Activated T-cell treated with anti-CD3 and anti-CD28 coated beads, Interleukin-2, amount 50 U/mL, for 4 hours (primary cell): ENCODE results near the gene TAF4. TPM values are rescaled to one million over a fixed set of nuclear protein-coding genes. Genes with fewer than 3 reads are reported as not detected.

Source experiments
- ATAC-seq, 2 donors: fragments of 200-7000 bp; cut with Tn5 transposase; one replicate each; pipeline ENCODE4 v1.10.0; 2021
- DNase-seq: peaks from one replicate; pipeline ENCODE4 v3.0.0-alpha.2; 2020
- H3K27me3 Mint-ChIP-seq: one replicate; pipeline ENCODE4 v1.8.0; 2021; ENCODE audit warnings: low read depth, mixed read lengths
- H3K36me3 Mint-ChIP-seq: one replicate; pipeline ENCODE4 v1.8.0; 2022; ENCODE audit warnings: mixed read lengths; ENCODE audit not compliant: insufficient read depth
- H3K4me1 Mint-ChIP-seq: one replicate; pipeline ENCODE4 v1.8.0; 2021; ENCODE audit warnings: low read depth, mixed read lengths
- H3K4me3 Mint-ChIP-seq: one replicate; pipeline ENCODE4 v1.8.0; 2021; ENCODE audit warnings: mild to moderate bottlenecking, moderate library complexity, mixed read lengths
- H3K9me3 Mint-ChIP-seq: one replicate; pipeline ENCODE4 v1.8.0; 2021; ENCODE audit warnings: mixed read lengths
- total RNA-seq, 3 donors: library from RNA; stranded (reverse); gene quantifications; one replicate each; pipeline ENCODE4 v1.2.1, GENCODE V29; 2021

Gene TAF4
- total RNA-seq, 3 donors from 2014 or later, result 26.4 to 31.1 (median 27.0) TPM

DNA sequence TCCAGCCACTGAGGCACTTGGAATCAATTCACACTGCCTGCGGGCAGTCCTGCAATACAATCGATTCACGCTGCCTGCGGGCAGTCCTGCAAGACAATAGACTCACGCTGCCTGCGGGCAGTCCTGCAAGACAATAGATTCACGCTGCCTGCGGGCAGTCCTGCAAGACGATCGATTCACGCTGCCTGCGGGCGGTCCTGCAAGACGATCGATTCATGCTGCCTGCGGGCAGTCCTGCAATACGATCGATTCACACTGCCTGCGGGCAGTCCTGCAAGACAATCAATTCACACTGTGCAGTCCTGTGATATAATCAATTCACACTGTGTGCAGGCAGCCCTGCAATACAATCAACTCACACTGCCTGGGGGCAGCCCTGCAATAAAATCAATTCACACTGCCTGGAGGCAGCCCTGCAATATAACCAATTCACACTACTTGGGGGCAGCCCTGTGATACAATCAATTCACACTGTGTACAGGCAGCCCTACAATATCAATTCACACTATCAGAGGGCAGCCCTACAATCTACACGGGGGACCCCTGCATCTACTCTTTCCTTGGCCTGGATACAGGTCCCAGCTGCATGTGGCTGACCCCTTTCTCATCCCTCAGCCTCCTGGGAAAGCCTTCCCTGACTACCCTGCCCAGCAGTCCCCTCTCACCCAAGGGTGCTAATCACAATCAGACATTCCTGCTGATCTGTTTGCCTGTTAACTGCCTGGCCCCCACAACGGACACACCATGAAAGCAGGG lies 10.4 kb downstream of the TAF4 start:
- H3K36me3 Mint-ChIP-seq, result no peaks in the 10 kb centered on the region
- no peak overlapping the region for H3K4me3 Mint-ChIP-seq
- H3K27me3 Mint-ChIP-seq, result no peaks in the 10 kb centered on the region
- H3K9me3 Mint-ChIP-seq, result no peaks in the 10 kb centered on the region
- H3K4me1 Mint-ChIP-seq, result peaks cover 52% of the 10 kb centered on the region
- DNase-seq (no peak), ATAC-seq (no peak)

GRCh38 chr20:62054451-62054953 lies 11.2 kb downstream of the TAF4 start:
- Mint-ChIP-seq H3K4me3 (no peak overlapping the region), H3K27me3 (no peaks in the 10 kb centered on the region), H3K36me3 (no peaks in the 10 kb centered on the region), H3K4me1 (peaks cover 48% of the 10 kb centered on the region), H3K9me3 (no peaks in the 10 kb centered on the region)
- ATAC-seq (no peak), DNase-seq (no peak)

- Mint-ChIP-seq H3K9me3 (no peaks in the 10 kb centered on the region), H3K36me3 (no peaks in the 10 kb centered on the region), H3K4me1 (peaks cover 47% of the 10 kb centered on the region), H3K4me3 (no peak overlapping the region), H3K27me3 (no peaks in the 10 kb centered on the region)
- DNase-seq, result no peak
- no peak for ATAC-seq
Observed at GRCh38 chr20:62053465-62054196, 12.1 kb downstream of the TAF4 start.

DNA sequence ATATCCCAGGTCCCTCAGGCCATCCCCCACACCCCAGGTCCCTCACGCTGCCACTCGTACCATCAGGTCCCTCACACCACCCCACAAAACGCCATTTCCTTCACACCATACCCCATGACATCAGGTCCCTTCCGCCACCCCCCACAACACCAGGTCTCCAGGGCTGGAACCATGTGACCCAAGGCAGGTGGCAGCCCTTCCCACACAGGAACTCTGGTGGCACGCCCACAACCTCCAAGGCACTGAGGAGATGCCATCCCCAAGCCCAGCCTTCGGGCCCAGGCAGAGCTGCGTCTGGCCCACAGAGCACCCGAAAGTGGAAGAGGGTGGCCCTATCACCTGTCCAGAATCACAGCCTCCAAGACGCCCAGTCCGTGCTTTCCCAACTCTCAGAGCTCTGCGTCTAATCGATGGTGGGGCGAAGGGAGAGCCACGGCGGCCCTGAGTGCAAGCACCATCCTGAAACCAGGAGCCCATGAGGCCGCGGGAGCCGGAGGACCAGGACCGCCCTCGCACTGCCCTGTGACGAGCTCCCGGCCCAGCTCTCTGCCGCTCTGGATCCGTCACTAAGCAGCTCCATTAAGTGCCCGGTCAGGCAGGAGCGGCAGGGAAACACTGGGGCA lies 12.7 kb downstream of the TAF4 start:
- Mint-ChIP-seq H3K4me3 (no peak overlapping the region), H3K27me3 (no peaks in the 10 kb centered on the region), H3K36me3 (no peaks in the 10 kb centered on the region), H3K9me3 (no peaks in the 10 kb centered on the region), H3K4me1 (peaks cover 47% of the 10 kb centered on the region)
- DNase-seq, result no peak
- no peak for ATAC-seq

GRCh38 chr20:62052336-62052841 lies 13.3 kb downstream of the TAF4 start:
- no peak for DNase-seq
- Mint-ChIP-seq H3K27me3 (no peaks in the 10 kb centered on the region), H3K9me3 (no peaks in the 10 kb centered on the region), H3K4me1 (peaks cover 47% of the 10 kb centered on the region), H3K4me3 (no peak overlapping the region), H3K36me3 (no peaks in the 10 kb centered on the region)
- no peak for ATAC-seq

DNA sequence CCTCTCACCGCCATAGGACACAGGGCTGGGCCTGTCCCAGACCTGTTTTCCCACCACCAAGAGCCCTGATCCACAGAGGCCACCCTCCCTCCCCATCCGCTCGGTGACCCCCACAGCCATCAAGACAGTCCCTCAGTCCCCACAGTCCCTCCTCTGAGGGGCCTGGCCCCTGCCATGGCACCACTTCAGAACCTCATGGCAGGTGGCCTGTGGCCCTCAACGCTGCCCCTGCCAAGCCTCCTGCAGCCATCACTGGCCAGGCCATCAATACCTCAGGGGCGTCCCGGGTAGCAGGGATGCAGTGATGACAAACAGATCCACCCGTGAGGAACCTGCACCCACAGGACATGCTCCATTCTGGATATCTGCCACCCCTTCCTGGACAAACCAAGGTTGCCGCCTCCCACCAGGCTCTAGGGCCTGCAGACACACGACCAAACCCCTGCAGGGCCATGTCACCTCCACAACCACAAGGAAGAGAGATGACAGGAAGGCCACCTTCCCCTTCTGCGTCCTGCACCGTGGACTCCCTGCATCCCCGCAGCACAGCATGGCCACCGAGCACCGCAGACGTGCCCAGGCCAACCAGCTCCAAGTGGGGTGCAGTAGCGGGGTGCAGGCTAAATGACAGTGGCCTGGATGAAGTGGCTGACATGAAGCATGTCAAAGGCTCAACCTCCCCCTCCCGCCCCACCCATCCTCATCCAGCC lies 14.0 kb downstream of the TAF4 start:
- Mint-ChIP-seq H3K27me3 (no peaks in the 10 kb centered on the region), H3K9me3 (no peaks in the 10 kb centered on the region), H3K36me3 (no peaks in the 10 kb centered on the region), H3K4me3 (no peak overlapping the region), H3K4me1 (peaks cover 44% of the 10 kb centered on the region)
- no peak for ATAC-seq
- no peak for DNase-seq

- Mint-ChIP-seq H3K4me3 (no peak overlapping the region), H3K4me1 (peaks cover 46% of the 10 kb centered on the region), H3K27me3 (no peaks in the 10 kb centered on the region), H3K36me3 (no peaks in the 10 kb centered on the region), H3K9me3 (no peaks in the 10 kb centered on the region)
- ATAC-seq, result no peak
- DNase-seq, result no peak
Observed at GRCh38 chr20:62051144-62051543, 14.5 kb downstream of the TAF4 start.

DNA sequence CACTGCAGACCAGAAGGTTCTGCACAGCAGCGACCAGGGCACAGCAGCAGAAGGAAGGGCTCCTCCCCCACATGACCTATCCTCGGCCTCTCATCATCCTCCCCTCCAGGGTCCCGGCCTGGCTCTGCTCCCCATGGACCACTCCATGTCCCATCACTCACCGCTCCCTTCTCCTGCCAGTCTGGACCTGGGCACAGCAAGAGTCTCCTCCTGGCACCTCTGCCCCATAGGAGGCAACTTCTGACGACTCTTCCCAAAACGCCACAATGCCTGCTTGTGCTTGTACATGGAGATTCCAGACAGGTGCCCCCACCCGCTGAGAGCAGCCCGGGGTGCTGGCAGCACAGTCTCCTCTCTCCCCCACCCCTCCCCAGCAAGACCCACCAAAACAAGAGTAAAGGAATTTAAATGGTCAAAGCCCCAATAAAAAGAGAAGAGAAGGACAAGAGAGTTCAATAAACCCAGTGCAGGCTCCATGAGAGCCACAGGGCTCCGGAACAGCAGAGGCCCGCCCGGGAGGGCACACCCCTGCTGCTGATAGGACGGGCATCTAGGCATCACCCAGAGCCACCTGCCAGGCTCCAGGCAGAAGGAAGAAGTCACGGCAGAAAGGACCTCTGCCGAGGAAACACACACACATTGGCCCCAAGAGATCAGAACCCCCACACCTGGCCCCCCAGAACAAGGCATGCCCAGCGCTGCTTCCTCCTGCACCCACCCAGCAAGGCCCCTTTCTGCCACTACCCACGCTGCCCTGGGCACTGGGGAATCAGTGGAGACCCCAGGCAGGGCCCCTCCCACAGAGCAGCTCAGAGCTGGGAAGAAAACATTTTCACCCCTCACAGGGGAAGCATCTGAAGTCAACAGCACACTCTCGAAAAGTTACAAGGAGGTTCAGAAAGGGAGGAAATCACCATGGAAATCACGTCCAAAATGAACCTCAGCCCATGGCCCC lies 15.2 kb downstream of the TAF4 start:
- Mint-ChIP-seq H3K4me1 (peaks cover 47% of the 10 kb centered on the region), H3K27me3 (no peaks in the 10 kb centered on the region), H3K36me3 (no peaks in the 10 kb centered on the region), H3K4me3 (no peak overlapping the region), H3K9me3 (no peaks in the 10 kb centered on the region)
- no peak for DNase-seq
- no peak for ATAC-seq

DNA sequence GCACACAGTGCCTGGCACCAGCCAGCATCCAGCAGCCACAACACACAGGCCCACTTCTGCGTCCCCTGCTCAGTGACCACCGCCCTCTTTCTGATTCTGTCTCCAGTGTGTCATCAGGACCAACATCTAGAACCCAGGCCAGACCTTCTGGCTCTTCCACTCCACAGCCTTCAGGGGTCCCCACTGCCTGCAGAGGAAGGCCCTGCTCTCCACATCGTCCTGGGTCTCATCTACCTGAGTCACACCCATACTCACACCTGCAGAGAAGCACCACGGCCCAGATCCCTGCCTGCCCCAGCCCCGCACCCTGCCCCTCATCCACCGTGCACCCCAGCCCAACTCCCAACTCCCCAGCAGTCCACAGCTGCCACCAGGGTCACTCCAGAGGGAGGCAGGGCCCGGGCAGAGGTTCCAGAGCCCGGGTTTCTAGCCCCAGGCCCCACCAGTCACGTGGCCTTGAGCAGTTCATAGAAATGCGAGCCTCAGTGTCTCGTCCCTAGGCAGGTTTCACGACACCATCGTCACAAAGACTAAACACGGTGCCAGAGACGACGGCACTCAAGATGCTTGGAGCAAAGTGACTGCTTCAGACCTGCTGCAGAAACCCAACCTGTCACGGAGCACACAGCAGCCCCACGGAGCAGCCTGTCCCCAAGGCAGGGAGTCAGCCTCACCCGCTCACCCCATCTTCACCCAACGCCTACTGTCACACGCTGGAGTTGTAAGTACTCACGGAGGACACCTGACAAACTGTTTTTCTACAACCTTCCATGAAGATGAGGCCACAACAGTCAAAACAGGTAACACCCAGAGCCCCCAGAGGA lies 16.1 kb downstream of the TAF4 start:
- Mint-ChIP-seq H3K9me3 (no peaks in the 10 kb centered on the region), H3K36me3 (no peaks in the 10 kb centered on the region), H3K27me3 (no peaks in the 10 kb centered on the region), H3K4me3 (no peak overlapping the region), H3K4me1 (peaks cover 49% of the 10 kb centered on the region)
- ATAC-seq (no peak), DNase-seq (no peak)

DNA sequence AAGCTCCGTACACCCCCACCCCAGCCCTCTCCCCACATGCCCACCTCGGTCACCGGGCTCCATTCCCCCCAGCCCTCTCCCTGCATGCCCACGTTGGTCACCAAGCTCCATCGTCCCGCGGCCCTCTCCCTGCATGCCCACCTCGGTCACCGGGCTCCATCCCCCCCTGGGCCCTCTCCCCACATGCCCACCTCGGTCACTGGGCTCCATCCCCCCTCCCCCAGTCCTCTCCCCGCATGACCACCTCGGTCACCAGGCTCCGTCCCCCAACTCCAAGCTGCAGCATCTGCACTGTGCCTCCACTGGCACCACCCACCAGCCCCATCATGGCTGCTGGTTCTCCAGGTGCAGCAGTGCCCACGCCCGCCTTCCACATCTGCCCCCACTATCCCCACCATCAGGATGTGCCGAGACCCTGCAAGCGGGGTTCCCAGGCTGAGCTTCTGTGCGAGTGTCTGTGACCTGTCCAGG lies 16.8 kb downstream of the TAF4 start:
- H3K9me3 Mint-ChIP-seq, result no peaks in the 10 kb centered on the region
- ATAC-seq, result no peak
- H3K4me1 Mint-ChIP-seq, result peaks cover 48% of the 10 kb centered on the region

GRCh38 chr20:62048346-62048761 lies 17.3 kb downstream of the TAF4 start:
- no peaks in the 10 kb centered on the region for H3K9me3 Mint-ChIP-seq
- ATAC-seq (no peak), DNase-seq (no peak)
- no peak overlapping the region for H3K4me3 Mint-ChIP-seq
- no peaks in the 10 kb centered on the region for H3K27me3 Mint-ChIP-seq
- peaks cover 47% of the 10 kb centered on the region for H3K4me1 Mint-ChIP-seq
- H3K36me3 Mint-ChIP-seq, result no peaks in the 10 kb centered on the region

More for the DNA sequence above, 16.8 kb downstream of the TAF4 start:
- no peak for DNase-seq
- Mint-ChIP-seq H3K4me3 (no peak overlapping the region), H3K27me3 (no peaks in the 10 kb centered on the region), H3K36me3 (no peaks in the 10 kb centered on the region)

DNA sequence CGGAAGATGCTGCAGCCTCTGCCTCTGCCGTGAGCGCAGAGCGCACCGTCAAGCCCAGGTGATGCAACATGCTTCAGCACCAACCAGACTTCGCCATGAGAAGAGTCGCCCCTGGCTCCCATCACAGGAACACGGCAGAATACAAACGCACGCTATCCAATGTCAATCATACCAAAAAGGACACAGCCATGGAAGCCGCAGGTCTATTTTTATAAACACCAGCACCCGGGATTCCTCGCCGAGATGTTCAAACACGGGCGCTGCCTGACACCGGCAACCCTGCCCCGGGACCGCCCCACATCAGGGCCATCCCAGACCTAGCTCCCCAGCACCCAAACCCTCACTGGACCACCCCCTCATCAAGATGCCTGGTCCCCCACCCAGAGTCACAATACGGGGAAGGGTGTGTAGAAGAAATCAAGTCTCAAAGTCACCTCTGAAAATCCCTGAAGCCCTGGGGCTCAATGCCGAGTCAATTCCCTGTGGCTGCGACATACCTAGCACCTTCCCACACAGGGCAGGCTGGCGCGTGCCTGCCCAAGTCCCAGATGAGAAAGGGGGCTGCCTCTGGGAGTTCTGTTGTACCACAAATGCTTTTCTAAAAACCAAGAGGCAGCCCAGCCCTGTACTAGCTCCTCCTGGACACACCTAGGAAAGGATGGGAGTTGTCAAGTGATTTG lies 17.9 kb downstream of the TAF4 start:
- H3K4me1 Mint-ChIP-seq, result peaks cover 44% of the 10 kb centered on the region
- no peak for ATAC-seq
- no peaks in the 10 kb centered on the region for H3K9me3 Mint-ChIP-seq
- H3K36me3 Mint-ChIP-seq, result no peaks in the 10 kb centered on the region
- no peak for DNase-seq
- no peaks in the 10 kb centered on the region for H3K27me3 Mint-ChIP-seq
- H3K4me3 Mint-ChIP-seq, result no peak overlapping the region
